ENCODE data around the gene SH3YL1.

SH3YL1 gene

DNA sequence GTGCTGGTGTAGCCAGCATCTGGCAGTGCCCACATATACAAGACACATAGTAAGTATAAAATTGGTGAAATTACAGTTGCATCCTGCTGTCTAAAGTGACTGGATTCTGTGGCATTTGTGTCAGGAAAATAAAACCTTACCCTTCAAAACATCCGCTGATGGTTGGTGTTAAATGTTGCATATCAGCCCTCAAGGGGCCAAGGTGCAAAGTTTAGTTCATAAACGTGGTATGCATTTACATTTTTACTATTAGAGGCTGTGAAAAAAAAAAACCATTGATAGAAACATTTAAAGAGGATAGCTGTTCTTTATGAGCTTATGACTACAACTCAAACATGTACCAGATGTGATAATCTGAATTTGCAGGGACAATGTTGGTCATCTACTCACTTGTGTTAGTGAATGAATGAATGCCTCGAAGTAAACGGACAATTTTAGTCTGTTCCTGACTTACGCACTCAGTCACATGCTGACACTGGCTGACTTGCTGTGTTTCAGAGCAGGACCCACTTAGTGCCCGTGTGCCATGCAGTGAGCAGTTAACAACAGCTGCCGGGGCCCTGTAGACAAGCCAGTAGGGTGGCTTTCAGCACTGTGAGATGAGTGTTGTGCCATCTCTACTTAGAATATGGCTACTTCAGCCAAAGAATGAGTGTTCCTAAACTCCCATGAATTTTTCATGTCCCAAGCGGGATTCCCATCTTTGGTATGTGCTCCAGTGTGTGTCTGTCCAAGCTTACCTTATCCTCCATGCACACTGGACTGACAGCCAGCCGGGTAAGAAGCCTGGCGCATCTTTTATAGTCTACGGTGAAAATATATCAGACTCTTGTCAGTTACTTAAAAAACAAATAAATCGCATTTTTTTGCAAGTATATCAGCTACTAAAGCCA is 18.8 kb upstream of the SH3YL1 start:
- DNase-seq (ENCODE audit: low spot score), result no peak

DNA sequence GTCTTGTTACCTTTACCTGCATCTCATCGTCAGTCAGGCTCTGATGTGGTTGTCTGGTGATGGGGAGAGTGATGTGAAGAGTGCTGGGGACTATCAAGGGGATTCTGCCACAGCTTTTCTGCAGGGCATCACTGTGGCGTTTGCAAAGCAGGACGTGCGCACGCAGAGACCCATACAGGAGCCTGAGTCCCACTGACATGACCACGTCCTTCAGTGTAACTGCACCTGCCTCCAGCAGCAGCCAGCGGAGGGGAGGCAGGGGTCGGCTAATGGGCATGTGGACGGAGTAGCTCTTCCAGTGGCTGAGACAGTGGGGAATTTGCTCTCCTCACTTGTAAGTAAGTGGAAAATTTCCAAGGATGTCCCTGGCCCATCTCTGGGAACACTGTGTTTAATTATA is 17.5 kb upstream of the SH3YL1 start:
- no peak for DNase-seq (ENCODE audit: low spot score)

GRCh38 chr2:280650-281110 is 16.8 kb upstream of the SH3YL1 start:
- DNase-seq (ENCODE audit: low spot score), result no peak

- DNase-seq (ENCODE audit: low spot score), result no peak
These were observed 16.3 kb upstream of the SH3YL1 start for GRCh38 chr2:279956-280649.

DNA sequence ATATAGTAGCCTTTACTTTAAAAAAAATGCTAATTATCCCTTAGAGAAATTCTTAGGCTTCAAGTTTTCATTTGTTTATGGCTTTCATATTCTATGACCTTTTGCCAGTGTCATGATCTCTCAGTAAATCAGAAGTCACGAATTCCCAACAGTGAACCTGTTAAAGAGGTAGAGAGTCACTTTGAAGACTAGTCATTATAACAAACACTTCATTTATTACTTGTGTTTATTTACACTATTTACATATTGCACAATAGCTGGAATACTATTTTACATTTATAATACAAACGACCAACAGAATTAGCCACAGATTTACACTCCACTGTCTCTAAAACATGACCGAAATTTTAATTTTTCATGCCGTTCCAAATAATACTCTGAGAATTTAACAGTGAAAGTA is 15.5 kb upstream of the SH3YL1 start:
- no peak for DNase-seq (ENCODE audit: low spot score)

GRCh38 chr2:278927-279320 is 15.1 kb upstream of the SH3YL1 start:
- DNase-seq (ENCODE audit: low spot score), result no peak

- no peak for DNase-seq (ENCODE audit: low spot score)
These were observed 14.6 kb upstream of the SH3YL1 start for GRCh38 chr2:278312-278926.

GRCh38 chr2:275466-275865 is 11.6 kb upstream of the SH3YL1 start:
- no peak for DNase-seq (ENCODE audit: low spot score)

DNA sequence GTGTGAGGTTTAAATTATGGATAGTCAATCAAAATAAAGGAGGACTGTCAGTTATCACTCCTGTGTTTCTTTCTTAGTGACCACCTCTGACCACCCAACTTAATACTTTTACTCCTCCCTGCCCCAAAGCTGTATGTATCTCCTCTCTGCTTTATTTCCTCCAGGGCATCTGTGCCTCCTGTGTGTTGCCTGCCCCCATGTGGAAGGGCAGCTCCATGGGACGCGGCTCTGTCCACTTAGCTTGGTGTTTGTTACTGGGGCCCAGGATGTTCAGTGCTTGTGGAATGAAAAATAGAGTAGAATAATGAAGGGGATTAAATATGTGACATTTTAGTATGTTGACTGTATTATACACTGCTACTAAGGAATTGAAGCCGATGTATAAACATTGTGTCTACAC is 10.7 kb upstream of the SH3YL1 start:
- no peak for DNase-seq (ENCODE audit: low spot score)

GRCh38 chr2:273333-273732 is 9.5 kb upstream of the SH3YL1 start:
- DNase-seq (ENCODE audit: low spot score), result no peak

GRCh38 chr2:271917-272316 is 8.1 kb upstream of the SH3YL1 start:
- DNase-seq (ENCODE audit: low spot score), result no peak

- DNase-seq (ENCODE audit: low spot score), result no peak
These were observed 7.0 kb upstream of the SH3YL1 start for GRCh38 chr2:270861-271260.

- no peak for DNase-seq (ENCODE audit: low spot score)
These were observed 5.7 kb upstream of the SH3YL1 start for GRCh38 chr2:269356-270030.

- DNase-seq (ENCODE audit: low spot score), result no peak
These were observed 4.5 kb upstream of the SH3YL1 start for GRCh38 chr2:268323-268722.

GRCh38 chr2:264493-265468 is 949 bp upstream of the SH3YL1 start, which contains the start of gene ACP1:
TSS of gene ACP1 (plus strand) at chr2:264947. CDS start at chr2:264965, 18 bp downstream.
- DNase-seq (ENCODE audit: low spot score), result peak; percentile 98

DNA sequence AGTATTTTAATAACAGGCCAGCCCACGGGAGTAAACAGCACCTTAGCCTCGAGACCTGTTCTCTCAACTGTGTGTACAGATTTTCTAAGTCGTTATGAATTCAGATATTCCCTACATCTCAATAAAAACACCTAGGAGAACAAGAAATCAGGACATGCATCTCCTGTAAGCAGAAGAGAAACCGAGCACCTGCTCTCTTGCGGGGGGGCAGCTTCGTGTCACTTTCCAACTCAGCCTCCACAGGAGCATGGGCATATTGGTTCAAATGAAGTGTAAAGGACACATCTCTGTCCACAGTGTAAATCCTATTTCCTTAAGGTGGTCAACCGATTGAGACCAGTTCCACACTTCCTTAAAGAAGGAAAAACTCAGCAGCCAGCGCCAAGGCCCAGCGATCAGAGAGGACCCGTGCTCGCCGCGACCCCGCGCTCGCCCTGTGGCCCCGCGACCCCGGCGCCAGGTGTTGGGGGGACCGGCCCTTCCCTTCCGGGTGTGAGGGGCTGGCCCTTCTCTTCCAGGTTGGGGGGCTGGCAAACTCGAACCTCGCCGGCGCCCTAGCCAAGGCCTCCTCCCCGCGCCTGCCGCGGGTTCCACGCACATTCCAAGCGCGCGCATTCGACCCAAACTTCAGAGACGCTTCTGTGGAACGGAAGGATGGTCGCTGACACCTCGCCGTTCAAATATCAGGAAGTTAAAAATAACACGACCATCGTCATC is 652 bp downstream of the SH3YL1 start:
- DNase-seq (ENCODE audit: low spot score), result no peak

DNA sequence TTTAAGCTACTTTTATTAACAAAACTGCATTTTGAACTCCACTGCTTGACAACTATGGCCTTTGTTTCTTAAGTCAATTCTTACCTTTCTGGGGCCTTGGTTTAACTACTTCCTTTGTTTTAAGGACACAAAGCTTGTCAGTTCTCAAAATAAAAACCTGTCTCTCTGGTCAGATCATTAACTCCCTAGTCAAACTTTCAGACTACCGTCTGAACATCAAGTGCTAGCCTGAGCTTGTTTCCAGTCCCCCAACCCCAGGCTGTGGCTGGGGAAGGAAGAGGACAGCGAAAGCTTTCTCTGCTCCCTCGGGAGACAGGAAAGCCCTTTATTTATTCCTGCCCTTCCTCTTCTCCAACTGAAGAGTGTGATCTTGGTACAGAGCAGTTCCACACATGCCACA is 1.7 kb downstream of the SH3YL1 start:
- no peak for DNase-seq (ENCODE audit: low spot score)

DNA sequence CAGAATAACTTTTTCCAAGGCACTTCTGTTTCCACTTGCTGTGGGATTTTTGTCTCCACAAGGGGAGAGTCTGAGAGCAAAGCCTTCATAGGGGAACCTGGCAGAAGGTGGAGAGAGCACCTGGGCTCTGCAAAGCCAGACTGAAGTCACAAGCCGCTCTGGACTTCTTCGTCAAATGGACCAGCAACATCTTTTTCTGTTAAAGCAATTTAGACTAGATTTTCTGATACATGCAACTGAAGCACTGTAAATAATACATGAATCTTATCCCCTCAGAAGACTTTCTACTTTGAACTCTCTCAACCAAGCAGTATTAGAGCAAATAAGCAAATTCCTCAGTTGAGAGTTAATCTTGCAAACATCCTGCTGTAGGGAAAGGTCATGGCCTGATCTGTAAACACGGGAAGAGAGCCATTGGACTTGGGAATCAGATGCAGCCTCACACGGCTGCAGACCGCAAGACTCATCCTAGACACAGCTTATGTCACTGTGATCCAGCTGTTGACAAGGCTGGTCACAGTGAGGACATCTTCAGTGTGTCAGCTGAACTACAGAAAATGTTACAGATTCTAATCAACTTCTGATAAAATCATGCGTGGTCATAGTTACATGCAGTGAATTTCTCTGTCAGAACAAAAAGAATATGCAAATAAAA is 3.2 kb downstream of the SH3YL1 start:
- DNase-seq (ENCODE audit: low spot score), result no peak

DNA sequence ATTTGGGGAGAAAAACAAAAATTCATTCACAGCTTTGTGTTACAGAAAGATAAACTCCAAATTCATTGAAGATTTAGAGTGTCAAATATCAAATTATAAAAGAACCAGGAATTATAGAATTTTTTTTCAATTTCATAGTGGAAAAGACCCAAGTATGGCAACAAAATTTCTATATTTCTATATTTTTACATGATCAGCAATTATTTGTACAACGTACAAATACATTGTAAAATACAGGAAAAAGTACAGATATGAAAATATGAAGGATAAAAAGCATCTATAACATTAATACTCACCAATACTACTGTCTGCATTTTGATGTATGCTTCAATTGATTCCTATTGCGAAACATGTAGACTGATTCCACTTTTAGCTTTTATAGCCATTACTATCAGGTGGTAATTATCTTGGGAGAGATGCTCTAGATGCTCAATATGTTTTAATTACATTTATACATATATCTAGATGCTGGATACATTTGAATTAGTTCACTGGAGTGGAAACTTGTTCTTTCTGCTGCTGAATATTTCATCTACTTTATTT is 4.0 kb downstream of the SH3YL1 start:
- no peak for DNase-seq (ENCODE audit: low spot score)

GRCh38 chr2:258933-259332 is 4.9 kb downstream of the SH3YL1 start:
- DNase-seq (ENCODE audit: low spot score), result no peak
